Left ventricle myocardium inferior (tissue), 1 donor: ENCODE measurements around the gene GOLT1A. TPM values are rescaled to one million over a fixed set of nuclear protein-coding genes. Genes with fewer than 3 reads are reported as not detected.
A peak's percentile ranks its signal among the peaks of the same experiment; 100 is the strongest.

Source experiments
- DNase-seq: peaks from one replicate; pipeline ENCODE4 v3.0.0-alpha.2; 2020
- H3K27ac ChIP-seq: fragments of 200-600 bp; replicated peaks from 2 replicates; pipeline ENCODE4 v1.8.0; 2021
- H3K27me3 ChIP-seq: fragments of 200-600 bp; 2 replicates; pipeline ENCODE4 v1.8.0; 2021; ENCODE audit warnings: low read depth
- H3K36me3 ChIP-seq: fragments of 200-600 bp; 2 replicates; pipeline ENCODE4 v1.8.0; 2021
- H3K4me1 ChIP-seq: fragments of 200-600 bp; 2 replicates; pipeline ENCODE4 v1.8.0; 2021
- H3K4me3 ChIP-seq: fragments of 200-600 bp; 2 replicates; pipeline ENCODE4 v1.8.0; 2021; ENCODE audit warnings: mild to moderate bottlenecking, moderate library complexity
- H3K9me3 ChIP-seq: fragments of 200-600 bp; replicated peaks from 2 replicates; pipeline ENCODE4 v1.8.0; 2021
- CTCF ChIP-seq: fragments of 200-600 bp; IDR thresholded peaks from 2 replicates; pipeline ENCODE4 v1.8.0; 2021; ENCODE audit warnings: antibody characterized with exemption, mild to moderate bottlenecking, borderline replicate concordance
- intact Hi-C: fragments of 100-400 bp; cut with micrococcal nuclease; formaldehyde crosslinking; loops from one replicate; pipeline ENCODE4 v1.11.0; 2022
- total RNA-seq: library from RNA; stranded (reverse); fragmentation: NEBNext Ultra II Directional; extraction: Animal tissue kit (Norgen Biotek cat#: 25700); gene quantifications from one replicate; pipeline ENCODE4 v1.2.1, GENCODE V29; 2021
- donor health status: DM: no; HTN: yes; CAD: no; lungs with severe emphysema.

GOLT1A gene
- total RNA-seq, 1 donor from 2014 or later: not detected

- Histone ChIP-seq H3K27ac (peak overlapping the region; percentile 74), H3K4me1 (peaks cover 25% of the 10 kb centered on the region), H3K27me3 (peaks cover 17% of the 10 kb centered on the region), H3K36me3 (no peaks in the 10 kb centered on the region), H3K4me3 (peak overlapping the region; percentile 86), H3K9me3 (no peaks in the 10 kb centered on the region)
- intact Hi-C loops: no loop called here
- DNase-seq: no peak
- no peak for TF ChIP-seq CTCF
Observed at GRCh38 chr1:204152310-204153044, 61.3 kb downstream of the GOLT1A start.

DNA sequence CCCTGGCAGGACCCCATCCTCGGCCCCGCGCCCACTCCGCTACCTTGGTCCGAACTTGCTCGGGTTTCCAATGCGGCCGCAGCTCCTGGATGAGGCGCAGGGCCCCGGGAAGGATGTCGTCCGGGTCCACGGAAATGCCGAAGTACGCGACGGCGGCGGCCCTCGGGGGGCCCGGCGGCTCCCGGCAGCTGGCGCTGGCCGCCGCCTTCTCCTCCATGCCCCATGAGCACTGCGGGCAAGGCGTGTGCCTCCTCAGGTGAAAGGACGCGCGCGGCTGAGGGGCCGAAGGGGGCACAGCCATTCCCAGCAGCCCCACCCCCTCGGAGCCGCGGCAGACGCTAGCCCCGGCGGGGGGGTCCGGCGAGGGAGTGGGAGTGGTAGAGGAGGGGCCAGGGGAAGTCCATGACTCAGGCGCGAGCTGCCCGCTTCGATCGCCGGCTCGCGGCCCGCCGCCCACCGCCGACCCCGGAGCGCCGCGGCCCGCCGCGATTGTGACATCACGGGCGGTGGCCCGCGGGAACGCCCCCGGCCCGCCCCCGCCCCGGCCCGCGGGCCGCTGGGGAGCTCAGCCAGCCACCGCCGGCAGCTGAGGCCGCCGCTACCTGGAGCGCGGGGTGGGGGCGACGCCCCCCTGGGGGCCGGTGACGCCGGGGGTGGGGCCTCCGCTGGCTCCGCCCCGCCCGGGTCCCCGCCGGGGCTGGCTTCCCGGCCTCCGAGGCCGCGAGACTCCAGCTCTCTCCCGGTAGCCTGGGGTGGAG lies 62.1 kb downstream of the GOLT1A start, which contains the start of gene ETNK2:
TSS of gene ETNK2 (minus strand) at position 493 of the 758 bp plus-strand sequence. CDS start at position 301, 192 bp downstream.
- Histone ChIP-seq H3K9me3 (no peaks in the 10 kb centered on the region), H3K27me3 (peaks cover 17% of the 10 kb centered on the region), H3K4me1 (peaks cover 25% of the 10 kb centered on the region), H3K4me3 (peak within 1 kb of the TSS; percentile 86), H3K36me3 (no peaks in the 10 kb centered on the region), H3K27ac (peak within 1 kb of the TSS; percentile 74)
- TF ChIP-seq CTCF: no peak
- intact Hi-C loops: no loop called here
- DNase-seq: peak; percentile 51

- Histone ChIP-seq H3K27ac (peak overlapping the region; percentile 74), H3K4me3 (peak overlapping the region; percentile 86), H3K9me3 (no peaks in the 10 kb centered on the region), H3K36me3 (no peaks in the 10 kb centered on the region), H3K4me1 (peaks cover 25% of the 10 kb centered on the region), H3K27me3 (peaks cover 13% of the 10 kb centered on the region)
- TF ChIP-seq CTCF: no peak
- intact Hi-C loops: no loop called here
- DNase-seq: no peak
Observed at GRCh38 chr1:204150702-204151551, 62.9 kb downstream of the GOLT1A start.

GRCh38 chr1:204149635-204150565 lies 63.9 kb downstream of the GOLT1A start:
- Histone ChIP-seq H3K27ac (peak overlapping the region; percentile 74), H3K4me3 (peak overlapping the region; percentile 86), H3K27me3 (peaks cover 10% of the 10 kb centered on the region), H3K4me1 (peaks cover 25% of the 10 kb centered on the region), H3K36me3 (no peaks in the 10 kb centered on the region), H3K9me3 (no peaks in the 10 kb centered on the region)
- no peak for TF ChIP-seq CTCF
- DNase-seq: no peak
- intact Hi-C loops: no loop called here
